Body of pancreas (tissue), 4 donors: ENCODE measurements around the gene ART5.

Source experiments
- POLR2A ChIP-seq, 3 donors: fragments of 450-650 bp; IDR thresholded peaks; one replicate each; pipeline ENCODE4 v1.6.1; 2016; ENCODE audit warnings: antibody characterized with exemption in 3 of 3, mild to moderate bottlenecking in 2 of 3
- TF ChIP-seq, protein P1 (sequence below), 7 experiments: fragments of 450-650 bp in 4 of 7; fragments of 200-600 bp in 3 of 7; sonication (generic) in 3 of 7; IDR thresholded peaks; one replicate each; pipeline ENCODE4 v1.5.1; 2016 to 2019; ENCODE audit warnings: antibody characterized with exemption in 7 of 7

DNA sequence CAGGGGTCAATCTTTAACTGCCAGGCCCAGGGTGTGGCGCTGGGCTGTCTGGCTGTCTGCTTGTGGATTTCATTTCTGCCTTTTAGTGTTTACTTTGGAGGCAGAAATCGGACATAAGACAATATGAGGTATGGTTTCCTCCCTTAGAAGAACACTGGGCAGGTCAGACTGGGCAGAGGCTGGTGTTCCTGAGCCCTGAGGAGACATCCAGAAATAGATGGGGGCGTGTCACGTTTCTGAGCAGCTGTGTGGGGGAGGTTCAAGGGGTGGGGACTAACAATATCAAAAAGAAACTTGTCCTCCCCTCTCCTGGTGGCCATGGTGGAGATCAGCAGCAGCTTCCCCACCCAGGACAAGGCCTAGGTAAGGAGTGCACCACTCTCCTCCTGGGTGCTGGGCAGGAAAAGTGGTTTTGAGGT lies 3.0 kb upstream of the ART5 start, which contains the start of gene ART1:
- TF ChIP-seq, protein P1, sequence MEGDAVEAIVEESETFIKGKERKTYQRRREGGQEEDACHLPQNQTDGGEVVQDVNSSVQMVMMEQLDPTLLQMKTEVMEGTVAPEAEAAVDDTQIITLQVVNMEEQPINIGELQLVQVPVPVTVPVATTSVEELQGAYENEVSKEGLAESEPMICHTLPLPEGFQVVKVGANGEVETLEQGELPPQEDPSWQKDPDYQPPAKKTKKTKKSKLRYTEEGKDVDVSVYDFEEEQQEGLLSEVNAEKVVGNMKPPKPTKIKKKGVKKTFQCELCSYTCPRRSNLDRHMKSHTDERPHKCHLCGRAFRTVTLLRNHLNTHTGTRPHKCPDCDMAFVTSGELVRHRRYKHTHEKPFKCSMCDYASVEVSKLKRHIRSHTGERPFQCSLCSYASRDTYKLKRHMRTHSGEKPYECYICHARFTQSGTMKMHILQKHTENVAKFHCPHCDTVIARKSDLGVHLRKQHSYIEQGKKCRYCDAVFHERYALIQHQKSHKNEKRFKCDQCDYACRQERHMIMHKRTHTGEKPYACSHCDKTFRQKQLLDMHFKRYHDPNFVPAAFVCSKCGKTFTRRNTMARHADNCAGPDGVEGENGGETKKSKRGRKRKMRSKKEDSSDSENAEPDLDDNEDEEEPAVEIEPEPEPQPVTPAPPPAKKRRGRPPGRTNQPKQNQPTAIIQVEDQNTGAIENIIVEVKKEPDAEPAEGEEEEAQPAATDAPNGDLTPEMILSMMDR (IDR thresholded peaks at IDR 0.05): no peak
- no peak for TF ChIP-seq POLR2A (IDR thresholded peaks at IDR 0.05)
